Stimulated activated CD4-positive, alpha-beta T cell treated with anti-CD3 and anti-CD28 coated beads, TNF-alpha, amount 100 ng/mL, for 1 hour (primary cell): Measurements from ENCODE around the gene MRPL46.
A peak's percentile ranks its signal among the peaks of the same experiment; 100 is the strongest.
"Not testable (repeated sequence)": the region's sequence is repeated elsewhere in the genome, so short reads cannot be mapped to it uniquely, and the experiment has no call there.

ENCODE experiments used
- DNase-seq, 3 donors: peaks; one replicate each; pipeline ENCODE4 v3.0.0-alpha.2; 2020; ENCODE audit warnings: low read depth in 3 of 3, low spot score in 1 of 3

MRPL46 gene

DNA sequence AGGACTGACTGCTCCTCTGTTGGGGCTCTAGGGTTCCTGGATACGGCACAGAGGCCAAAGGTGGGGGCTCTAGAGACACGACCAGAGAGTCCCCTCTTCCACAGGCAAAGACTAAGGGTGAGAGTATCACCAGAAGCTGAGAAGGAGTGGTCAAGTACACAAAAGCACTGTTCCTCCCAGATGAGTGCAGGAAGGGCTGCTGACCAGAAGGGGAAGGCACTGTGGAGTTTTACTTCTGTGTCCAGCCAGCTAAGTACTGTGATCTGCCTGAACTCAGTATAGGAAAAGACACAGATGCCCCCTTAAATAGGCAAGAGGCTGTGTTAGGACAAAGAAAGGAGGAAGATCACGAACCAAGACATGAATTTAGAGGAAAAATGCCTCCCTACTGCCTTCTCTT is 12.0 kb upstream of the MRPL46 start:
- no peak for DNase-seq

DNA sequence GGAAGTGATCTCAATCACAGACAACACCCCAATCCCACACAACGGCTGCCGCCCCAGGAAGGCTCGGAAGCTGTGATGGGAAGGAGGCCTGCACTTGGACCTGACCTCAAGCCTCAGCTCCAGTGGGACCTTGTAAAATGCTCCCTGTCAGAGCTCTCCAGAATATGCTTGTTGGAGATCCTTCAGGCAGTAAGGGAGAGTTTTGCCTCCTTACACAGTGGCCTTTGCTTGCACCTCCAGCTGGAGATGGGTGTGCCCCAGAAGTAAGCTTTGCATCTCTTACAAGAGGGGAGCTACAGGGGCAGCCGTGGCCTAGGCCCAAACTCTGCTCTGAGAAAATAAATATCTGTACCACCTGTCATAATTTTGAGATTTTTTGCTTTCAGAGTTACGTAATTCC is 10.7 kb upstream of the MRPL46 start:
- no peak for DNase-seq

GRCh38 chr15:88477126-88477525 is 9.9 kb upstream of the MRPL46 start:
- DNase-seq = no peak

- DNase-seq = no peak
Measured at GRCh38 chr15:88476635-88477060, 9.5 kb upstream of the MRPL46 start.

- not testable (repeated sequence) for DNase-seq
Measured at GRCh38 chr15:88473661-88474293, 6.6 kb upstream of the MRPL46 start.

- no peak for DNase-seq
Measured at GRCh38 chr15:88472225-88472624, 5.0 kb upstream of the MRPL46 start.

- no peak for DNase-seq
Measured at GRCh38 chr15:88470625-88471372, 3.6 kb upstream of the MRPL46 start.

GRCh38 chr15:88469321-88469720 is 2.1 kb upstream of the MRPL46 start:
- no peak for DNase-seq

- not testable (repeated sequence) for DNase-seq
Measured at GRCh38 chr15:88468721-88469120, 1.5 kb upstream of the MRPL46 start.

GRCh38 chr15:88467935-88468528 is 844 bp upstream of the MRPL46 start:
- DNase-seq = no peak

GRCh38 chr15:88465633-88466224 is 1.5 kb downstream of the MRPL46 start:
- no peak for DNase-seq

GRCh38 chr15:88463870-88464532 is 3.2 kb downstream of the MRPL46 start:
- no peak for DNase-seq

GRCh38 chr15:88456733-88457132 is 10.5 kb downstream of the MRPL46 start:
- DNase-seq = no peak

- DNase-seq = peak in 1 of 3 donors; percentile 29
Measured at GRCh38 chr15:88454867-88455810, 12.0 kb downstream of the MRPL46 start.

DNA sequence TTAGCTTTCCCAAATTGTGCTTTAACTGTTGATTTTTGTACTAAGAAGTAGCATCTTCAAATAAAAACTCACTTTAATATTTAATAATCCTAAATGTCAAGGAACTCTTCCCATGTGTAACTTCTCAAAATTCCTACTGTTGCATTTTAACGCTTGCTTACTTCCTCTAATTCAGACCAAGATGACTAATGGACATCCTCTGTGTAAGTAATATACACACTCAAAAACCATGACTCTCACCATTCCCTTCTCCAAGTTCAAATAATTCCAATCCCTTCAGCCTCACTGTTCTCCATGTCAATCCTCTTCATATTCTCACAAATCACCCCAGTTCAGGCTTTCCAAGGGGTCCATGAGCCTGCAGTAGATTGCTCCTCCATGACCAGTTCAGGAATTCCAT is 13.0 kb downstream of the MRPL46 start:
- no peak for DNase-seq

GRCh38 chr15:88453651-88454050 is 13.5 kb downstream of the MRPL46 start:
- no peak for DNase-seq

GRCh38 chr15:88450125-88450798 is 16.9 kb downstream of the MRPL46 start:
- peak in 1 of 3 donors; percentile 55 for DNase-seq

GRCh38 chr15:88449581-88449980 is 17.6 kb downstream of the MRPL46 start:
- DNase-seq = no peak

DNA sequence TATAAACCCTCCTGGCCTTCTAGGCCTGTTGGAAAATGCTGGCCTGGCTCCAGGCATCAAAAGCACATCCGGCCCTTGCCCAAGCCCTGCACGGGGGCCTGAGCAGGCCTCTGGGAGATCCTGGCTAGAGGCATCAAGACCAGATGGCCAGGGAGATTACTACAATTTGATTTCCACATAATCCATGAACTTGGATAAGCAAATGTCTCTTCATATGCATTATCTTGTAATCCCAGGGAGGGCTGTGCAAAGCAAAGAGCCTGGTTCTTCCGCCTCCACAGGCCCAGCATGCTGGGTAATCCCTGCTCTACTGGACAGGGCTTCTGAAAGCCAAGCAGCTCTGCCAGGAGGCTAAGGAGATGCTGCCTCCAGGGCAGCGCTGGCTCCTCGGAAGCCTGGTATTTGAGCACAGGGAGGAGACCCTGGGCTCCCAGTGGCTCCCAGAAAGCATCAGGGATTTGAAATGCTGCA is 18.2 kb downstream of the MRPL46 start:
- no peak for DNase-seq

- DNase-seq = no peak
Measured at GRCh38 chr15:88447741-88448140, 19.4 kb downstream of the MRPL46 start.
